Measurements from ENCODE around the gene GART.

DNA sequence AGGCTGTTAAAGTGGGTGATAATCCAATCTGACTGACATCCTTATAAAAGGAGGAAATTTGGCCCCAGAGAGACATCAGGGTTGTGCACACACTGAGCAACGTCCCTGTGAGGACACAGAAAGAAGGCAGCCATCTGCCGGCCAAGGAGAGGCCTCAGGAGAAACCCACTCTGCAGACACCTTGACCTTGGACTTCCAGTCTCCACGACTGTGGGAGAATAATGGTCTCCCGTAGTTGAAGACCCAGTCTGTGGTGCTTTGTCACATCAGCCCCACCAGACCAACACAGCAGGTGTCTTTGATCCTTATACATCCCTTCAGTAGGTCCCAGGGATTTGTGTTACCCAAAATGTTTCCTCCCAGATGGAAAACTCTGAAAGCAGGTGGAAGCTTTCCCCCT is 46.2 kb downstream of the GART start:
- TF ChIP-seq, protein P1, sequence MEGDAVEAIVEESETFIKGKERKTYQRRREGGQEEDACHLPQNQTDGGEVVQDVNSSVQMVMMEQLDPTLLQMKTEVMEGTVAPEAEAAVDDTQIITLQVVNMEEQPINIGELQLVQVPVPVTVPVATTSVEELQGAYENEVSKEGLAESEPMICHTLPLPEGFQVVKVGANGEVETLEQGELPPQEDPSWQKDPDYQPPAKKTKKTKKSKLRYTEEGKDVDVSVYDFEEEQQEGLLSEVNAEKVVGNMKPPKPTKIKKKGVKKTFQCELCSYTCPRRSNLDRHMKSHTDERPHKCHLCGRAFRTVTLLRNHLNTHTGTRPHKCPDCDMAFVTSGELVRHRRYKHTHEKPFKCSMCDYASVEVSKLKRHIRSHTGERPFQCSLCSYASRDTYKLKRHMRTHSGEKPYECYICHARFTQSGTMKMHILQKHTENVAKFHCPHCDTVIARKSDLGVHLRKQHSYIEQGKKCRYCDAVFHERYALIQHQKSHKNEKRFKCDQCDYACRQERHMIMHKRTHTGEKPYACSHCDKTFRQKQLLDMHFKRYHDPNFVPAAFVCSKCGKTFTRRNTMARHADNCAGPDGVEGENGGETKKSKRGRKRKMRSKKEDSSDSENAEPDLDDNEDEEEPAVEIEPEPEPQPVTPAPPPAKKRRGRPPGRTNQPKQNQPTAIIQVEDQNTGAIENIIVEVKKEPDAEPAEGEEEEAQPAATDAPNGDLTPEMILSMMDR (IDR thresholded peaks at IDR 0.05) = no peak
- TF ChIP-seq EP300 (IDR thresholded peaks at IDR 0.05) = no peak
- no peak for TF ChIP-seq POLR2A (IDR thresholded peaks at IDR 0.05; ENCODE audit: low read depth)
